Iris pigment epithelial cell (primary cell): Measurements from ENCODE around the gene RNASE11.
"Not testable (repeated sequence)": the region's sequence is repeated elsewhere in the genome, so short reads cannot be mapped to it uniquely, and the experiment has no call there.

Experiments
- DNase-seq: peaks from one replicate; pipeline ENCODE4 v3.0.0-alpha.2; 2011; ENCODE audit warnings: low read depth

Gene RNASE11

GRCh38 chr14:20580242-20580641 is 7.6 kb downstream of the RNASE11 start:
- no peak for DNase-seq

DNA sequence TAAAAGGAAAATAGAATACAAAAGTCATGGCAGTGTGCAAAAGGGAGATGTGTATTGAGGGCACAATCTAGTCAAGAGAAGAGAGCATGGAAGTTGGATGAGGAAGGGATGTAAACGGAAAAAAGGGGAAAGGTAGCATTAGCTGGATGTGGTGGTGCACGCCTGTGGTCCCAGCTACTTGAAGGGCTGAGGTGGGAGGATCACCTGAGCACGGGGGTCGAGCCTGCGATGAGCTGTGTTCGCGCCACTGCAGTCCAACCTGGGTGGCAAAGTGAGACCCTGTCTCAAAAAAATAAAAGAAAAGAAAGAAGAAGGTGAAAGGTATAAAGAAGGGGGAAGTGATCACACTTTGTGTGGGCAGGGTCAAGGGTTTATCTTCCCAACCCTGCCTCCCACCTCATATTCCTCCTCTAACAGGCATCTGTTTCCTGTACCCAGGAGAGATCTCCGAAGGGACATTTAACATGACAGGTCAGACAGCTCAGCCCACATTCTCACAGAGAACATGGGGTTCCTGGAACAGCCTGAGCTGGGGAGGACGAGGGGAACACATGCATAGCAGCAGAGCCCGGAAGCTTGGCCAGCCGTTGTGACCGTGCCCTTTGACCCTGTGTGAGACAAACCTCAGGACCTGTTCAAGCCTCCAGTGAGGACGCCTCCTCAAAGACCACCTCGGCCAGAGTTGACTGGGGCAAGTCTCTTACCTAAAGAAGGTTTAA is 8.9 kb downstream of the RNASE11 start:
- DNase-seq: no peak

DNA sequence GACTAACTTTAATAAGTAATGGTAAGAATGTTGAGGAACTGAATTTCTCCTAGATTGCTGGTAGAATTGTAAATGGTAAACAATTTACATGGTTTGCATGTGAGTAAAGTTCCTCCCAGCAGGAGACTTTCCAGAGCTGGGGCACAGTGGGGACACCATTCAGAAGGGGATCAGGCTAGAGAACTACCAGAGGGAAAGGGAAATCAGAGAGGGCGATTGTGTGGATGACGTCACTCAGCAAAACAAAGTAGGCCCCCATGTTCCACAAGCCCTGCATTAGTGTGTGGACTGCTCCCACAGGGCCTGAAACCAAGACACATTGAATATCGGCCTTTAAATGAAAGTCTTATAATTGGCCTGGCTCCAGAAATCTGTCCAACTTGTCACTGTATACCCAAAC is 9.5 kb downstream of the RNASE11 start:
- DNase-seq: no peak

- DNase-seq: not testable (repeated sequence)
Observed at GRCh38 chr14:20572382-20572990, 15.3 kb downstream of the RNASE11 start.

DNA sequence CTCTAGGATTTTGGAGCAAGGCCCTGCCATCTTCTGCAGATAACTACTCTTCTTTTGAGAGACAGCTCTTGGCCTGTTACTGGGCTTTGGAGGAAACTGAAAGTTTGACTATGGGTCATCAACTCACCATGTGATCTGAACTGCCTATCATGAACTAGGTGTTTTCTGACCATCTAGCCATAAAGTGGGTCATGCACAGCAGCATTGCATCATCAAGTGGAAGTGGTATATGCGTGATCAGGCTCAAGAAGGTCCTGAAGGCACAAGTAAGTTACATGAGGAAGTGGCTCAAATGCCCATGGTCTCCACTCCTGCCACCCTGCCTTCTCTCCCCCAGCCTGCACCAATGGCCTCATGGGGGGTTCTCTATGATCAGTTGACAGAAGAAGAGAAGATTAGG is 17.1 kb downstream of the RNASE11 start:
- DNase-seq: not testable (repeated sequence)

GRCh38 chr14:20569865-20570264 is 17.9 kb downstream of the RNASE11 start:
- DNase-seq: not testable (repeated sequence)

- DNase-seq: no peak
Observed at GRCh38 chr14:20569066-20569465, 18.7 kb downstream of the RNASE11 start.

GRCh38 chr14:20568393-20568792 is 19.4 kb downstream of the RNASE11 start:
- no peak for DNase-seq

DNA sequence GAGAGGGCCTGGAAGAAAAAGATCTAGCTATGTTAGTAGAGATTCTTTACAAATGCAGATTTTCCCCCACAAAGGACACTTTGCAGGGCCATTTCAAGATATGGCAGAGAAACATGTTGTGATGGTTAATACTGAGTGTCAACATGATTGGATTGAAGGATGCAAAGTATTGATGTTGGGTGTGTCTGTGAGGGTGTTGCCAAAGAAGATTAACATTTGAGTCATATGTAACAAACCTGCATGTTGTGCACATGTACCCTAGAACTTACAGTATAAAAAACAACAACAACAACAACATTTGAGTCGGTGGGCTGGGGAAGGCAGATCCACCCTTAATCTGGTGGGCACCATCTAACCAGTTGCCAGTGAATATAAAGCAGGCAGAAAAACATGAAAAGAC is 20.6 kb downstream of the RNASE11 start:
- DNase-seq: not testable (repeated sequence)

GRCh38 chr14:20564501-20564997 is 23.3 kb downstream of the RNASE11 start:
- DNase-seq: no peak

GRCh38 chr14:20563971-20564370 is 23.8 kb downstream of the RNASE11 start:
- no peak for DNase-seq

DNA sequence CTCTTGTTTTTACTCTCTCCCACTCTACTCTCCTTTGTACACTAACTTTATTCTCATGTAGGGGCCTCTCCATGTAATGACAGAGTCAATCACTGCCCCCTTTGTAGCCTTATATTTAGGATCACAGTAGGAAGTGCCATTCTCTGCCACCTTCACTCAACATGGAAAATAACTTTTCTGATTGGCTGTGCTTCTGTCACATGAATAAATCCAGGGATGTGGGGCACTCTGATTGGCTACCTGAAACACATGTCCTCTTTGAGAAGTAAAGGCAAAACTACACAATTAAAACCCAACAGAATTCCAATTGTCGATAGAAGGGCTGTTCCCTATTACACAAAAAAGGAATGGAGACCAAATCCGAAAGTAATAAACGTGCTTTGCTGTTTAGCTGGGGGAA is 26.8 kb downstream of the RNASE11 start, which contains the start of gene RNASE9:
Gene RNASE9, minus strand, starts transcription at position 87 of the 400 bp plus-strand sequence.
- no peak for DNase-seq

DNA sequence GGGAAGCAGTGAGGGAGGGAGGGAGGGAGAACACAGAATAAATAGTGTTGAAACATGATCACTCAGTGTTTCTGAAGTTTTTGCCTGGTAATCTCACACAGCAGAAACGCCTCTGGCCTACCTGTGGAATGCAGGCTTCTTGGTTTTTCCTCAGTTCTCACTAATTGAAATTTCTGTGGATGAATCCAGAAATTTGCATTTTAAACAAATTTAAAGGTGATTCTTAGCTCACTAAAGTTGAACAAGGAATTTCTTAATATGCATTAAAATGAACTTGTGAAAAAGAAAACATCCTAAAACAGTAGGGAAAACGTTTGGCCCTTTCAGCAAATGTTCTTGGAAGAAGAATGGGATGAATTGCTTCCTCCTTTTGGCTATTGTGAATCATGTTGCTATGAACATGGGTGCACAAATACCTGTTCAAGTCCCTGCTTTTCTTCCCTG is 28.3 kb downstream of the RNASE11 start:
- no peak for DNase-seq

- no peak for DNase-seq
Observed at GRCh38 chr14:20557212-20557542, 30.6 kb downstream of the RNASE11 start.

DNA sequence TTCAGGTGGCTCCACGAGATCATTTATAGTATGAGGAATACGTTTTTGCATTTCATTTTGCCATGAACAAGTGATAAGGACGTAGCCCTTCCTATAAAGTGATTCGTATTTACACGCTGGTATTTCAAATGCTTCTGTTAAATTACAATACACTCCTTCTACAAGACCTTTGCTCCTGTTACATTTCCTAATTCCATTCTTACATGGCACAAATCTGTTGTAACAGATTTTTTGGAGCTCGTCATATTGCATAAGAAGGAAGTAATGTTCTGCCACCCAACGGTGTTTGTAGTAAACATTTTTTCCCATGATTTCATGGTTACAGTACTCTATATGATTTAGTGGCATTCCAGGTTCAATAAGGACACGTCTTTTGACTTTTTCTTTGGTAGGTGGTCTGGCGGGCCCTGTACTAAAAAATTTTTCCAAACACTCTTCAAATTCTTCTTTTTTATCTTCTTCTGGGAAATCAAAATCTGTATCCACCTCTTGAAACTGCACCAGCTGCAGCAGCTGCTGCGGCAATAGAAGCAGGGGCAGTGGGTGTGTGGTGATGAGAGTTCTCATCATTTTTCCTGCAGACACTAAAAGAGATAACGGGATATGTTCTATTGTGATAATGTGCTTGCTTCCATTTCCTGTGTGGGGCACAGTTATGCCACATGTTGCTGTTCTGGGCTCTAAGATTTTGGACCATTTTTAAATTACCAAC is 31.1 kb downstream of the RNASE11 start:
- no peak for DNase-seq

- DNase-seq: no peak
Observed at GRCh38 chr14:20555845-20556244, 32.0 kb downstream of the RNASE11 start.

- no peak for DNase-seq
Observed at GRCh38 chr14:20553024-20553423, 34.8 kb downstream of the RNASE11 start.

DNA sequence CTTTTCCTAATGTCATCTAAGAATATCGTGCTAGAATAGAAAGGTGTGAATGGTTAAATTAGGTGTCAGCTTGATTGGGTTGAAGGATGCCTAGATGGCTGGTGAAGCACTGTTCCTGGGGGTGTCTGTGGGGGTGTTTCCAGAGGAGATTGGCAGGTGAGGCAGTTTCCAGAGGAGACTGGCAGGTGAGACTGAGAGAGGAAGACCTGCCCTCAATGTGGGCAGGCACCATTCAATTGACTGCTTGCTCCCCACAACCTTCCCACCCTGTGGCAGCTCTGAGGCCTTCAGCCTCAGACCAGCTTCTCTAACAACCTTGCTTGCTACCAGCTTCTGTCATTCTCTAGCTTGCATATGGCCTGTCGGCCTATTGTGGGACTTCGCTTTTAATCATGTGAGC is 36.2 kb downstream of the RNASE11 start:
- no peak for DNase-seq

DNA sequence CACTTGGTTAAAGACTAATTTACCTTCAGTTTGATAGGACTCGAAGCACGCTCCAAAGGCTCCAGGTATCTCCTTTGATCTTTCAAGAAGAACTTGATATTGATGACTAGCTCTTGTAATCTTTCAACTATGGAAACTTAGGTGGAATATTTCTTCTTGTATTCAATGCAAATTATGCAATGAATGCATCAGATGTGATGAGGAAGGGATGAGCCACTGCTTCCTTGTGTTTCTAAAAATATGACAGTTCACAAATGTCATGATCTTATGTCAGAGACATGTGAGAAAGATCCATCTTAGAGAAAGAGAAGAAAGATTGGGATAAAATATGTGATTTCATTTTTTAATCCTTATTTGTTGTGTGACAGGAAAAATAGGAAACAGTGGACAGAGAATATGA is 36.9 kb downstream of the RNASE11 start:
- no peak for DNase-seq

- no peak for DNase-seq
Observed at GRCh38 chr14:20548414-20549158, 39.2 kb downstream of the RNASE11 start.

DNA sequence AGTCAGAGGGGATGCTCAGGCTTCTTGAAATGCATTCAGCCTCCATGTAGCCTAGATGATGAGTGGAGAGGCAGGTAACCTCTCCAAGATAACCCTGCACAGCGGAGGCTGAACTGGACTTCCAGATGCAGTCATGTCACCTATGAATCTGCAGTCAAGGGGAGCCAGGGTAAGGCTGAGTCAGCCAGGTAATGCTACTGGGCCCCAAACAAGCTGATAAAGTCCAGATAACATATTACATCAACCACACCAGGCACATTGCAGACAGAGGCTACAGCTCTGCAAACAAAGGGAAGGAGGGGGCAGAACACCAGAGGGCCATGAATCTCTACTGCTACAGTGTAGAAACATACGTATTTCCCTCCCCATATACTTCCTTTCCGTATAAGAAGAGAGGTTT is 40.9 kb downstream of the RNASE11 start:
- DNase-seq: no peak

DNA sequence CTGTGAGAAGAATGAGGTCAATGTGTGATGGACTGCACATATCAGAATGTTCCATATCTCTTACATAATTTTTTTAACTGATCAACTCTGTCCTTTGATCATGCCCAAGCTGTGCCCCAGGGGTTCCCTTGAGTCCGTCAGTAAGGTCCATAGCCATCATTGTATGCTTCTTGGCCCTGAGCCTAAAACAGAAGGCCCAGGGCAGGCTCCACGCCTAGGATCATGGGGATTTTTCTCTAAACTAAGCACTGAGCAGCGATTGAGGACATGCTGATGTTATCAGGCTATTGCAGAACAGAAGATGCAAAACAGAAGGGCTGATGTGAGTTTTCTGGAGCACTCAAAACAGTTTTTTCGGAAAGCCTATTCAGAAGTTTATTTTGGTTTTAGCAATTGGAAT is 47.9 kb downstream of the RNASE11 start:
- DNase-seq: no peak
